Subcutaneous adipose tissue (tissue), 4 donors: ENCODE measurements around the gene TMEM14A. TPM values are rescaled to one million over a fixed set of nuclear protein-coding genes. Genes with fewer than 3 reads are reported as not detected.

Experiments
- CTCF ChIP-seq: fragments of 450-650 bp; IDR thresholded peaks from one replicate; pipeline ENCODE4 v1.5.1; 2016; ENCODE audit warnings: low read depth, mild to moderate bottlenecking, control low read depth, antibody characterized with exemption, moderate library complexity
- total RNA-seq, 4 donors: library from RNA; depleted of rRNA; stranded (reverse); fragments of >200 nt; gene quantifications; one replicate each; pipeline ENCODE4 v1.1.0, GENCODE V29; 2016

TMEM14A gene, protein sequence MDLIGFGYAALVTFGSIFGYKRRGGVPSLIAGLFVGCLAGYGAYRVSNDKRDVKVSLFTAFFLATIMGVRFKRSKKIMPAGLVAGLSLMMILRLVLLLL
- 10 to 100 TPM; 12.6 to 26.9 (median 19.7) TPM for total RNA-seq

GRCh38 chr6:52670502-52671409 is at the start of gene TMEM14A:
Gene TMEM14A (plus strand): TSS chr6:52671113. CDS start chr6:52677103, 5,990 bp downstream.
- no peak for TF ChIP-seq CTCF

GRCh38 chr6:52621631-52622030 is 49.3 kb upstream of the TMEM14A start:
- TF ChIP-seq CTCF = no peak

- TF ChIP-seq CTCF = no peak
Observed at GRCh38 chr6:52622810-52623209, 48.1 kb upstream of the TMEM14A start.

GRCh38 chr6:52632011-52632410 is 38.9 kb upstream of the TMEM14A start:
- TF ChIP-seq CTCF = no peak

GRCh38 chr6:52634211-52634610 is 36.7 kb upstream of the TMEM14A start:
- no peak for TF ChIP-seq CTCF

- TF ChIP-seq CTCF = no peak
Observed at GRCh38 chr6:52635049-52635577, 35.8 kb upstream of the TMEM14A start.

- no peak for TF ChIP-seq CTCF
Observed at GRCh38 chr6:52636830-52637229, 34.1 kb upstream of the TMEM14A start.
